ENCODE data around the gene C5.
"Not testable (repeated sequence)": the region's sequence is repeated elsewhere in the genome, so short reads cannot be mapped to it uniquely, and the experiment has no call there.

Gene C5

GRCh38 chr9:121050128-121050988 is at the start of gene C5:
C5 (minus strand) TSS chr9:121050275; CDS start chr9:121050246, 29 bp downstream.
- no peak for DNase-seq

GRCh38 chr9:121098567-121099198 is 48.6 kb upstream of the C5 start:
- DNase-seq, result no peak

GRCh38 chr9:121095057-121095456 is 45.0 kb upstream of the C5 start:
- DNase-seq, result no peak

GRCh38 chr9:121090743-121091142 is 40.7 kb upstream of the C5 start:
- DNase-seq, result not testable (repeated sequence)

GRCh38 chr9:121088576-121088975 is 38.5 kb upstream of the C5 start:
- no peak for DNase-seq

GRCh38 chr9:121085661-121086060 is 35.6 kb upstream of the C5 start:
- DNase-seq, result no peak

GRCh38 chr9:121082075-121082474 is 32.0 kb upstream of the C5 start:
- DNase-seq, result no peak

GRCh38 chr9:121075251-121076036 is 25.4 kb upstream of the C5 start:
- DNase-seq, result no peak

- DNase-seq, result peak; percentile 79
Observed at GRCh38 chr9:121074370-121075250, 24.5 kb upstream of the C5 start, which contains the start of gene CNTRL. CNTRL (plus strand) TSS chr9:121074955; CDS start chr9:121088327, 13,372 bp downstream.

- DNase-seq, result no peak
Observed at GRCh38 chr9:121073038-121073437, 23.0 kb upstream of the C5 start.

GRCh38 chr9:121071756-121072421 is 21.8 kb upstream of the C5 start:
- DNase-seq, result no peak

GRCh38 chr9:121071370-121071755 is 21.3 kb upstream of the C5 start:
- no peak for DNase-seq

- no peak for DNase-seq
Observed at GRCh38 chr9:121069396-121069795, 19.3 kb upstream of the C5 start.

GRCh38 chr9:121067640-121068039 is 17.6 kb upstream of the C5 start:
- no peak for DNase-seq

- no peak for DNase-seq
Observed at GRCh38 chr9:121066850-121067249, 16.8 kb upstream of the C5 start.

GRCh38 chr9:121059998-121060636 is 10.0 kb upstream of the C5 start:
- DNase-seq, result no peak

GRCh38 chr9:121059513-121059912 is 9.4 kb upstream of the C5 start:
- DNase-seq, result no peak

- no peak for DNase-seq
Observed at GRCh38 chr9:121057821-121058220, 7.7 kb upstream of the C5 start.

- DNase-seq, result no peak
Observed at GRCh38 chr9:121055642-121056143, 5.6 kb upstream of the C5 start.

GRCh38 chr9:121053544-121053943 is 3.5 kb upstream of the C5 start:
- DNase-seq, result no peak

GRCh38 chr9:121048618-121049017 is 1.5 kb downstream of the C5 start:
- no peak for DNase-seq

Data from T1000 (cell line).